ENCODE measurements around the gene GLMN. TPM values are rescaled to one million over a fixed set of nuclear protein-coding genes. Genes with fewer than 3 reads are reported as not detected.
A peak's percentile ranks its signal among the peaks of the same experiment; 100 is the strongest.

GLMN gene
- total and polyA plus RNA-seq, 2 of the 13 experiments (the other 11 are each of a cell fraction or from before 2014, with no cell fraction given): 5.9 to 18.4 TPM

- TF ChIP-seq, protein P1, sequence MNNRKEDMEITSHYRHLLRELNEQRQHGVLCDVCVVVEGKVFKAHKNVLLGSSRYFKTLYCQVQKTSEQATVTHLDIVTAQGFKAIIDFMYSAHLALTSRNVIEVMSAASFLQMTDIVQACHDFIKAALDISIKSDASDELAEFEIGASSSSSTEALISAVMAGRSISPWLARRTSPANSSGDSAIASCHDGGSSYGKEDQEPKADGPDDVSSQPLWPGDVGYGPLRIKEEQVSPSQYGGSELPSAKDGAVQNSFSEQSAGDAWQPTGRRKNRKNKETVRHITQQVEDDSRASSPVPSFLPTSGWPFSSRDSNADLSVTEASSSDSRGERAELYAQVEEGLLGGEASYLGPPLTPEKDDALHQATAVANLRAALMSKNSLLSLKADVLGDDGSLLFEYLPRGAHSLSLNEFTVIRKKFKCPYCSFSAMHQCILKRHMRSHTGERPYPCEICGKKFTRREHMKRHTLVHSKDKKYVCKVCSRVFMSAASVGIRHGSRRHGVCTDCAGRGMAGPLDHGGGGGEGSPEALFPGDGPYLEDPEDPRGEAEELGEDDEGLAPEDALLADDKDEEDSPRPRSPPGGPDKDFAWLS (CRISPR knock-in tag; IDR thresholded peaks at IDR 0.05; ENCODE audit: borderline replicate concordance): no peak
- no peak; the same call in 1 of the 2 replicates for TF ChIP-seq ZBTB8A (CRISPR knock-in tag; IDR thresholded peaks at IDR 0.05; ENCODE audit: borderline replicate concordance, low read depth)
- no peak for TF ChIP-seq ARID3A (IDR thresholded peaks at IDR 0.05; ENCODE audit: low read depth, low read length)
- peak; percentile 18; the same call in 1 of the 2 replicates for TF ChIP-seq YEATS2 (CRISPR knock-in tag; IDR thresholded peaks at IDR 0.05; ENCODE audit: borderline replicate concordance)
- TF ChIP-seq ZNF331 (CRISPR knock-in tag; IDR thresholded peaks at IDR 0.05): peak; percentile 21; the same call in 1 of the 2 replicates
- 0 out of 2 replicates have a peak, but pooled peaks have one; percentile 27 for TF ChIP-seq ZNF800 (CRISPR knock-in tag; IDR thresholded peaks at IDR 0.05)
- TF ChIP-seq RARG (CRISPR knock-in tag; IDR thresholded peaks at IDR 0.05; ENCODE audit: low read depth): no peak
- no peak for TF ChIP-seq HDAC6 (IDR thresholded peaks at IDR 0.05; ENCODE audit: low read depth, low read length)
- TF ChIP-seq DR1 (CRISPR knock-in tag; IDR thresholded peaks at IDR 0.05): peak; percentile 86
- TF ChIP-seq, protein P2, sequence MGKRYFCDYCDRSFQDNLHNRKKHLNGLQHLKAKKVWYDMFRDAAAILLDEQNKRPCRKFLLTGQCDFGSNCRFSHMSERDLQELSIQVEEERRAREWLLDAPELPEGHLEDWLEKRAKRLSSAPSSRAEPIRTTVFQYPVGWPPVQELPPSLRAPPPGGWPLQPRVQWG (CRISPR knock-in tag; IDR thresholded peaks at IDR 0.05; ENCODE audit: borderline replicate concordance, low read depth): no peak
- no peak for TF ChIP-seq RBAK (CRISPR knock-in tag; IDR thresholded peaks at IDR 0.05)
- TF ChIP-seq MEIS1 (CRISPR knock-in tag; IDR thresholded peaks at IDR 0.05; ENCODE audit: borderline replicate concordance): peak; percentile 83
- TF ChIP-seq ZNF562 (CRISPR knock-in tag; IDR thresholded peaks at IDR 0.05; ENCODE audit: borderline replicate concordance): no peak
- TF ChIP-seq ATM (IDR thresholded peaks at IDR 0.05; ENCODE audit: borderline replicate concordance): no peak
- no peak for TF ChIP-seq SOX13 (IDR thresholded peaks at IDR 0.05)
- 0 out of 4 replicates have a peak, but pooled peaks of 1 of the 2 experiments have one; percentile 19 for TF ChIP-seq SOX13 (CRISPR knock-in tag; conservative IDR thresholded peaks at IDR 0.05 in 1 of 2, IDR thresholded peaks at IDR 0.05 in 1 of 2)
- no peak for TF ChIP-seq ZNF567 (CRISPR knock-in tag; IDR thresholded peaks at IDR 0.05; ENCODE audit: borderline replicate concordance)
- no peak for TF ChIP-seq SMAD1 (CRISPR knock-in tag; IDR thresholded peaks at IDR 0.05; ENCODE audit: borderline replicate concordance, low read depth)
- peak; percentile 34; the same call in 1 of the 2 replicates for TF ChIP-seq ZNF747 (CRISPR knock-in tag; IDR thresholded peaks at IDR 0.05; ENCODE audit: borderline replicate concordance)
- TF ChIP-seq ZNF18 (CRISPR knock-in tag; IDR thresholded peaks at IDR 0.05; ENCODE audit: insufficient replicate concordance): peak; percentile 79
Observed at GRCh38 chr1:92298573-92299476, at the start of gene GLMN, which contains the start of gene RPAP2 (continued).
